Effector CD4-positive, alpha-beta T cell (primary cell): Measurements from ENCODE around the gene FAM221A.
"Not testable (repeated sequence)": the region's sequence is repeated elsewhere in the genome, so short reads cannot be mapped to it uniquely, and the experiment has no call there.

Experiments
- DNase-seq: peaks from one replicate; pipeline ENCODE4 v3.0.0-alpha.2; 2020
- total RNA-seq: gene quantifications from one replicate; lab custom pipeline; 2026; lab: John Stamatoyannopoulos, UW

FAM221A gene
- total RNA-seq: 2.8 reads per million, percentile 9 among the genes with 10 or more reads in this experiment

GRCh38 chr7:23679898-23680413, at the start of gene FAM221A:
Gene FAM221A, plus strand, starts transcription at chr7:23680199. Its CDS starts 20 bp downstream, at chr7:23680219.
- peak; percentile 76 for DNase-seq

DNA sequence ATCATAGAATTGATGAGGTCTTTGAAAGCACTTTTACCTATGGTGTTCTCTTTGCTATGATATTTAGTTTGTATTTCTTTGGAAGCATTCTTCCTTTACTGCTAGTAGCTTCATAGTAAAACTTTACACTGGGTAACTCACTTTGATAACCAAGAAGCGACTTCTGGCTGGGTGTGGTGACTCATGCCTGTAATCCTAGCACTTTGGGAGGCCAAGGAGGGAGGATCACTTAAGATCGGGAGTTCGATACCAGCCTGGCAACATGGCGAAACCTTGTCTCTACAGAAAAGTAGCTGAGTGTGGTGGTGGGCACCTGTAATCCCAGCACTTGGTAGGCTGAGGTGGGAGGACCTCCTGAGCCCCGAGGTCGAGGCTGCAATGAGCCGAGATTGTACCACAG, 46.6 kb upstream of the FAM221A start:
- DNase-seq: no peak

- no peak for DNase-seq
These were observed 34.2 kb upstream of the FAM221A start for GRCh38 chr7:23645822-23646221.

DNA sequence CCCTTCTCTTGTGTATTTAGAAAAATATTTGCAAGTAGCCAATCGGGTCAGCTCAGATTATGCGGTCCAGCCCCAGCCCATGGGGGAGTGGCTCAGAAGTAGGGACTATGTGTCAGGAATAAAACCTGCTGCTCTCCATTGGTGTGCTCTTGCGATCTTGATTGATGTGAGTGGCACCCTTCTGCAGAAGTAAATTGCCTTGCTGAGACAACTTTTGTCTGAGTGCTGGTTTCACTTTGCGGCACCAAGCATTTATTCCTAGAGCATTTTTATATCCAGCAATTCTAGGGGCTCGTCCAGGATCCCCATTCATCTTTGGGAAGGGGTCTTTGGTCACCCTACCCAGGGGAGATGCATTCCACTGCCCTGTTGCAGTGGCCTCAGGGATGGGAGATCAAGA, 26.1 kb upstream of the FAM221A start:
- DNase-seq: no peak

DNA sequence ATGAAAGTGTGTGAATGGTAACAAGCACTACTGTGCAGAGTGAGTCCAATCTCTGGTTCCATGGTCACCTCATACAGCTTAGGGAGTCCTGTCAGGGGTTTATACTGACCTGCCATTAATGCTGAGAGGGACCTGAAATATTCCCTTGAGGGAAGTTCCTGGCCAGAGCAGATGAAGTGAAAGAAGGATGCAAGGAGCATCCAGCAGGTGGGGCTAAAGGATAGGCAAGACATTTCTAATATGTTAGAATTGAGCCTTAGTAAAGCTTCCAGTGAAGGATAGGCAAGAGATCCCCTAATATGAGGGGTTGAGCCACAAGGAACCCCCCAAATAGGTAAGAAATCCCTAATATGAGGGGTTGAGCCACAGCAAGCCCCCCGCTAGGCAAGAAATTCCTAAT, 25.5 kb upstream of the FAM221A start:
- DNase-seq: no peak

GRCh38 chr7:23655433-23655832, 24.6 kb upstream of the FAM221A start:
- DNase-seq: no peak

- DNase-seq: no peak
These were observed 21.1 kb upstream of the FAM221A start for GRCh38 chr7:23658831-23659427.

GRCh38 chr7:23661385-23661784, 18.6 kb upstream of the FAM221A start:
- DNase-seq: no peak

- DNase-seq: no peak
These were observed 17.6 kb upstream of the FAM221A start for GRCh38 chr7:23662124-23662983.

GRCh38 chr7:23662984-23663313, 17.1 kb upstream of the FAM221A start:
- DNase-seq: no peak

GRCh38 chr7:23664122-23664521, 15.9 kb upstream of the FAM221A start:
- DNase-seq: no peak

DNA sequence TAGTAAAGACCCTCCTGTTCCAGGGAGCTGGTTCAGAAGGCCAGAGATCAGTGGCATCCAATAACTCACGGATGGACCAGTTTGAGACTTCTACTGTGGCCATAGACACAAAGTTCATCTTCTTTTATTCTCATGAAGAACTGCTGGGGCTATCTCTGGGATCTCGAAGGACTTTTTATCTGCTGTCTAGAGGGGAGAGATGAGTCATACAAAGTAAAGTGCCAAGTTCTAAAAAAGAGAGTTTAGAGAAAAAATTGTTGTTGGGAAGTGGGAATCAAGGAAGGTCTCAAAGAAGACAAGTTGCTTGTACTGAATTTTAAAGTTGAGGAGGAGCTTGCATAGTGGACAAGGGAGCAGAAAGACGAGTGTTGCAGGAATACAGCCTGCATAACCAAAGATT, 8.0 kb upstream of the FAM221A start:
- no peak for DNase-seq

DNA sequence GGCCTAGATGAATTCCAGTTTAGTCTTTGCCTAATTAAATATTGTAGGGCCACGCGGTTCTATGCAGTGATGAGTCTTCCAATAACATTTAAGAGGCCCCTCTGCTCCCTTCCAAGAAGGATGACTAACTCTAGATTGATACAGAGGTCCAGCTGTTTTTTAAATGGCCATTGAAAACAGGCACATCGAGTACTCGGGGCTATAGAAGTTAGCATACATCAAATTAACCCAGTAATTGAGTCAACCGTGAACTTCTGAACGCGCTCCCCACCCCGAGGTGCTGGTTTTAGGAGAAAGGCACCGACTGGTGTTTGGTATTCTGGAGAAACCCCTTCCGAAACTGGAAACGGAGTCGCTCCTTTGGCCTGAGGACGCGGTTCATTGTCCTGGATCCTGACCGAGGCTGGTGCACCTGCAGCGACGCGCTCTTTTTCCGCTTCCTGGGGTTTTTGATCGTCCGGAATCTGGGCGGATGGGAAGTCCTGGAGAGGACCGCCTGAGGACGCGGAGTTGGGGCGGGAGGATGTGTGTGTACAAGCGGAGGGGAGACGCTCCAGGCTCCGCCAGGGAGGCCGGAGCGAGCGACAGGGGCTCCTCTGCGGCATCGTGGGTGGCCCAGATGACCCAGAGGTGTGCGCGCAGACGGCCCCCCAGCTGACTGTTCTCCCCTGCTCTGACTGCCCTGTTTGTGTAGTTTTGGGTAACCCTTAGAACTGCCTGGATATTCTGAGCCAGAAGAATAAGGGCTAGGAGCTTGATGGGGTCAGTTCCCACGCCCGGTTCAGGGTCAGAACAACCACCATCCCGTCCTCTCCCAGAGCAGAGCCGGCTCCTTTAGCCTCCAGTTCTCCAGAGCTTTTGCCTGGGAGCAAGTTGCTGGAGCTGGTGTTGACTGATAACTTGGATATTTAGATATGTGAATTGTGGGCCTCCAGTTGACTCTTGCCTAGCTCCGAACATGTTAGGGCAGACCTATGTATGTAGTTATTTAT, 711 bp downstream of the FAM221A start:
- DNase-seq: peak; percentile 22

GRCh38 chr7:23684041-23684440, 4.0 kb downstream of the FAM221A start:
- not testable (repeated sequence) for DNase-seq

DNA sequence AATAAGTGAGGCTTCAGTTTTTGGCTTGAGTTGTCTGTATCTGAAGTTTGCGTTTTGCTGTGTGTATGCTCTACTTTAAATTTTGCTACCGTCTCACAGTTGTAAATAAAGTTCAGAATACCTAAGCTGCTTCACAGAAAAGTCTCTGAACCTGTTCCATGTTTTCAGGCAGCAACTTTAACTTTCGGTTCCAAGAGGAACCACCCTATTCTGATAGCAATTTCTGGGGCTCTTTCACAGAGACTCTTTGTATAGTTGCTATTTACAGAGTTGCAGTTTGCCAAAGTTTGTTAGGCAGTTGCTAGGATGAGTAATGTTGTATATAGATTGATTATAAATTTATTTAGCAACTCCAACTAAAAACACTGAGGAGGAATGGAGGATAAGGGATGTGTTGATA, 5.7 kb downstream of the FAM221A start:
- no peak for DNase-seq

- no peak for DNase-seq
These were observed 7.0 kb downstream of the FAM221A start for GRCh38 chr7:23687011-23687410.

GRCh38 chr7:23689165-23689564, 9.2 kb downstream of the FAM221A start:
- no peak for DNase-seq

GRCh38 chr7:23691320-23691719, 11.3 kb downstream of the FAM221A start:
- DNase-seq: no peak

DNA sequence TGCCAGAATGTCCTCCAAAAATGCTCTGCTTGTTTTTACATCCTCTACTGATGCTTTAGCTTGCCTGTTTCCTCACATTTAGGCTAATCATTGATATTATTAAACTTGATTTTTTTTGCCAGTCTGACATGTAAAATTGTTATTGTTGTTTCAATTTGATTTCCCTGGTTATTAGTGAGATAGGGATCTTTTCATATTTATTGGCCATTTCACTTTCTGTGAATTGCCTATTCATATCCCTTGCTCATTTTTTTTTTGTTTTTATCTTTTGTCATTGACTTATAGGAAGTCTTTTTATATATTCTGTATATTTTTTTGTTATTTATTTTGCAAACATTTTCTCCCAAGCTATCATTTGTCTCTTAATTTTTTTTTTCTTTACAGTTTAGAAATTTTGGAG, 13.2 kb downstream of the FAM221A start:
- no peak for DNase-seq

GRCh38 chr7:23696916-23697441, 17.0 kb downstream of the FAM221A start:
- DNase-seq: peak; percentile 47

- DNase-seq: no peak
These were observed 18.8 kb downstream of the FAM221A start for GRCh38 chr7:23698822-23699221.

GRCh38 chr7:23700046-23700445, 20.0 kb downstream of the FAM221A start:
- DNase-seq: no peak
